ENCODE data around the gene GPC5.

DNA sequence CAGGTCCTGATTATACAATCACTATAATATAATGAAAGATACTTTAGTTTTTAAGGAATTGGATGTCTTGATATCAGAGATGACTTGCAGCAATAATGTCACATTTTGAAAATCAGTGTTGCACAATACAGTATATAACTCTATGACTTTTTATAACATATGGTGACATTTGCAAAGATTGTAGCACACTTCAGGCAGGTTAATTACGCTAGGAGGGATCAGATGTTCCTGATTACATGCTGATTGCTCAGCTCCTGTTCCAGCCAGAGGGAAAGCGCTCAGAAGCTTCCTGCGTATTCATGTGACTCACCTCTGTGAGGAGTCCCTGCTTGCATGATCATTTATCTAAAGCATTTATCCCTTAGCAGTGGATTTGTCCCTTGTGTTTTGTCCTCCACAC lies 265.6 kb downstream of the GPC5 start:
- TF ChIP-seq, protein P1, sequence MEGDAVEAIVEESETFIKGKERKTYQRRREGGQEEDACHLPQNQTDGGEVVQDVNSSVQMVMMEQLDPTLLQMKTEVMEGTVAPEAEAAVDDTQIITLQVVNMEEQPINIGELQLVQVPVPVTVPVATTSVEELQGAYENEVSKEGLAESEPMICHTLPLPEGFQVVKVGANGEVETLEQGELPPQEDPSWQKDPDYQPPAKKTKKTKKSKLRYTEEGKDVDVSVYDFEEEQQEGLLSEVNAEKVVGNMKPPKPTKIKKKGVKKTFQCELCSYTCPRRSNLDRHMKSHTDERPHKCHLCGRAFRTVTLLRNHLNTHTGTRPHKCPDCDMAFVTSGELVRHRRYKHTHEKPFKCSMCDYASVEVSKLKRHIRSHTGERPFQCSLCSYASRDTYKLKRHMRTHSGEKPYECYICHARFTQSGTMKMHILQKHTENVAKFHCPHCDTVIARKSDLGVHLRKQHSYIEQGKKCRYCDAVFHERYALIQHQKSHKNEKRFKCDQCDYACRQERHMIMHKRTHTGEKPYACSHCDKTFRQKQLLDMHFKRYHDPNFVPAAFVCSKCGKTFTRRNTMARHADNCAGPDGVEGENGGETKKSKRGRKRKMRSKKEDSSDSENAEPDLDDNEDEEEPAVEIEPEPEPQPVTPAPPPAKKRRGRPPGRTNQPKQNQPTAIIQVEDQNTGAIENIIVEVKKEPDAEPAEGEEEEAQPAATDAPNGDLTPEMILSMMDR (IDR thresholded peaks at IDR 0.05): no peak
- no peak for TF ChIP-seq POLR2A (IDR thresholded peaks at IDR 0.05)

Data from ovary (tissue), 3 donors.